H9 (cell line): ENCODE results near the gene AS3MT. TPM values are rescaled to one million over a fixed set of nuclear protein-coding genes. Genes with fewer than 3 reads are reported as not detected.

Source experiments
- DNase-seq: peaks from one replicate; pipeline ENCODE4 v3.0.0-alpha.2; 2017
- H2AFZ ChIP-seq: one replicate; pipeline ENCODE4 v1.6.1; 2013; ENCODE audit warnings: mild to moderate bottlenecking, low read length, control low read depth, moderate library complexity
- H2AK5ac ChIP-seq: 2 replicates; pipeline ENCODE4 v1.6.1; 2013; ENCODE audit warnings: low read length, control low read depth, mixed read lengths; ENCODE audit not compliant: insufficient read length
- H2BK120ac ChIP-seq: one replicate; pipeline ENCODE4 v1.6.1; 2013; ENCODE audit warnings: low read depth, mild to moderate bottlenecking, low read length, control low read depth, inconsistent platforms; ENCODE audit not compliant: poor library complexity, severe bottlenecking
- H2BK12ac ChIP-seq: 2 replicates; pipeline ENCODE4 v1.6.1; 2013; ENCODE audit warnings: low read length, control low read depth, mixed read lengths, low read depth; ENCODE audit not compliant: insufficient read length
- H2BK15ac ChIP-seq: 2 replicates; pipeline ENCODE4 v1.6.1; 2013; ENCODE audit warnings: low read depth, low read length, control low read depth
- H2BK20ac ChIP-seq: one replicate; pipeline ENCODE4 v1.6.1; 2013; ENCODE audit warnings: low read depth, mild to moderate bottlenecking, low read length, control low read depth, inconsistent platforms; ENCODE audit not compliant: poor library complexity, severe bottlenecking
- H2BK5ac ChIP-seq: 2 replicates; pipeline ENCODE4 v1.6.1; 2013; ENCODE audit warnings: low read length, control low read depth, mixed read lengths; ENCODE audit not compliant: insufficient read length
- H3K14ac ChIP-seq: 2 replicates; pipeline ENCODE4 v1.6.1; 2013; ENCODE audit warnings: low read length, control low read depth; ENCODE audit not compliant: insufficient read depth
- H3K18ac ChIP-seq: 2 replicates; pipeline ENCODE4 v1.6.1; 2013; ENCODE audit warnings: low read depth, mild to moderate bottlenecking, mixed read lengths, low read length, control low read depth; ENCODE audit not compliant: insufficient read length
- H3K23ac ChIP-seq: 2 replicates; pipeline ENCODE4 v1.6.1; 2013; ENCODE audit warnings: low read length, control low read depth, mixed read lengths, low read depth; ENCODE audit not compliant: insufficient read length
- H3K23me2 ChIP-seq: 2 replicates; pipeline ENCODE4 v1.6.1; 2013; ENCODE audit warnings: low read depth, mild to moderate bottlenecking, mixed read lengths, low read length, control low read depth; ENCODE audit not compliant: insufficient read length, poor library complexity, severe bottlenecking
- H3K27ac ChIP-seq: 2 replicates; pipeline ENCODE4 v1.5.1; 2013; ENCODE audit warnings: low read length, control low read depth, mixed read lengths, low read depth; ENCODE audit not compliant: insufficient read length
- H3K27me3 ChIP-seq: 2 replicates; pipeline ENCODE4 v1.6.1; 2013; ENCODE audit warnings: low read length, control low read depth, inconsistent platforms; ENCODE audit not compliant: insufficient read depth
- H3K4ac ChIP-seq: 2 replicates; pipeline ENCODE4 v1.6.1; 2013; ENCODE audit warnings: low read depth, mild to moderate bottlenecking, control low read depth, inconsistent platforms, low read length, moderate library complexity
- H3K4me1 ChIP-seq: 2 replicates; pipeline ENCODE4 v1.6.1; 2013; ENCODE audit warnings: low read length, control low read depth, inconsistent platforms; ENCODE audit not compliant: insufficient read depth
- H3K4me2 ChIP-seq: 2 replicates; pipeline ENCODE4 v1.6.1; 2013; ENCODE audit warnings: low read length, control low read depth, mixed read lengths; ENCODE audit not compliant: insufficient read length, insufficient read depth
- H3K56ac ChIP-seq: 2 replicates; pipeline ENCODE4 v1.6.1; 2013; ENCODE audit warnings: low read depth, mild to moderate bottlenecking, mixed read lengths, low read length, control low read depth; ENCODE audit not compliant: insufficient read length
- H3K79me1 ChIP-seq: 2 replicates; pipeline ENCODE4 v1.6.1; 2013; ENCODE audit warnings: low read depth, mild to moderate bottlenecking, moderate library complexity, low read length, control low read depth, inconsistent platforms; ENCODE audit not compliant: insufficient read depth, poor library complexity, severe bottlenecking
- H3K79me2 ChIP-seq: 2 replicates; pipeline ENCODE4 v1.6.1; 2013; ENCODE audit warnings: low read length, control low read depth, inconsistent platforms; ENCODE audit not compliant: insufficient read depth
- H3K9ac ChIP-seq: 2 replicates; pipeline ENCODE4 v1.6.1; 2013; ENCODE audit warnings: low read length, control low read depth, mixed read lengths; ENCODE audit not compliant: insufficient read length; ENCODE audit errors: extremely low read depth
- H3K9me3 ChIP-seq: one replicate; pipeline ENCODE4 v1.6.1; 2013; ENCODE audit warnings: low read depth, low read length, inconsistent platforms; ENCODE audit not compliant: control insufficient read depth
- H3T11ph ChIP-seq: one replicate; pipeline ENCODE4 v1.6.1; 2013; ENCODE audit warnings: mild to moderate bottlenecking, low read length, control low read depth, inconsistent platforms
- H4K20me1 ChIP-seq: one replicate; pipeline ENCODE4 v1.6.1; 2013; ENCODE audit not compliant: control insufficient read depth, insufficient read length, insufficient read depth
- H4K5ac ChIP-seq: 2 replicates; pipeline ENCODE4 v1.6.1; 2013; ENCODE audit warnings: low read depth, mild to moderate bottlenecking, mixed read lengths, low read length, control low read depth; ENCODE audit not compliant: insufficient read length
- H4K8ac ChIP-seq: replicated peaks from 2 replicates; pipeline ENCODE4 v1.6.1; 2013; ENCODE audit warnings: low read length, control low read depth, mixed read lengths, low read depth; ENCODE audit not compliant: insufficient read length
- H4K91ac ChIP-seq: 2 replicates; pipeline ENCODE4 v1.6.1; 2013; ENCODE audit warnings: low read depth, mild to moderate bottlenecking, moderate library complexity, mixed read lengths, low read length, control low read depth; ENCODE audit not compliant: insufficient read length
- H3K27ac Mint-ChIP-seq, 3 experiments: 2 replicates in 2 of 3; 3 replicates in 1 of 3; pipeline ENCODE4 v1.8.0; 2020 to 2021; ENCODE audit warnings: mixed read lengths in 3 of 3, mild to moderate bottlenecking in 1 of 3, moderate library complexity in 1 of 3
- H3K27me3 Mint-ChIP-seq: 2 replicates; pipeline ENCODE4 v1.8.0; 2021; ENCODE audit warnings: low read depth, mild to moderate bottlenecking, moderate library complexity, mixed read lengths
- H3K36me3 Mint-ChIP-seq, 3 experiments: 2 replicates in 2 of 3; 3 replicates in 1 of 3; pipeline ENCODE4 v1.8.0; 2020 to 2021; ENCODE audit warnings: low read depth in 3 of 3, mixed read lengths in 3 of 3; ENCODE audit not compliant: insufficient read depth in 1 of 3
- H3K4me1 Mint-ChIP-seq, 2 experiments: 2 replicates each; pipeline ENCODE4 v1.8.0; 2020; ENCODE audit warnings: mixed read lengths in 2 of 2
- H3K4me3 Mint-ChIP-seq, 2 experiments: 2 replicates in 1 of 2; 3 replicates in 1 of 2; pipeline ENCODE4 v1.8.0; 2020 to 2021; ENCODE audit warnings: mild to moderate bottlenecking in 2 of 2, mixed read lengths in 2 of 2, moderate library complexity in 1 of 2
- H3K9me3 Mint-ChIP-seq, 2 experiments: 2 replicates in 1 of 2; 3 replicates in 1 of 2; pipeline ENCODE4 v1.8.0; 2020; ENCODE audit warnings: mild to moderate bottlenecking in 2 of 2, mixed read lengths in 2 of 2, moderate library complexity in 1 of 2
- CTCF ChIP-seq: fragments of 200-600 bp; sonication (generic); conservative IDR thresholded peaks from 3 replicates; pipeline ENCODE4 v1.8.0; 2021; ENCODE audit warnings: antibody characterized with exemption, mild to moderate bottlenecking
- WGBS: extraction: QIAGEN DNeasy Blood & Tissue Kit; methylation state at CpG from one replicate; pipeline ENCODE4 v1.1.7; 2013; ENCODE audit warnings: missing lambda C conversion rate, low lambda C conversion rate, mixed read lengths; ENCODE audit not compliant: insufficient read length; ENCODE audit errors: extremely low coverage; 5-methylcytosine and 5-hydroxymethylcytosine counted together
- total RNA-seq: library from RNA; stranded (reverse); gene quantifications from 2 replicates; pipeline ENCODE4 v1.2.1, GENCODE V29; 2021

AS3MT gene
- total RNA-seq, 1 experiment from 2014 or later, result 16.4 TPM

DNA sequence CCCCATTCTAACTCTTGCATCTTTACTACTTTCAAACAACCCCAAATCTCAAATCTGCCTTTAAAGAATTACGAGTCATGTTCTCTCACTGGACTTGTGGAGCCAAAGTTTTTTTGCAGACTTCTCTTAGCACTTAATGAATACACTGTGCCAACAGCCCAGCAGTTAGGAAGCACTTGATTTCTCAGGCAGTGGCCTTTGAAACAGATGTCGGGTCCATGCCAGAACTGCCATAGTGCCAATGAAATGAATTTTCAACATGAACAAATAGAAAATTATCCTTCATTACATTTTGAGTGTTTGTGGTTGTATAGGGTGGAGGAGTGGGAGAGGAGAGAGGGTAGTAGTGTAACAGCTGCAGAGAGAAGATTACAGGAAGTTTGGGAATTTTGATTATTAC lies 9.4 kb upstream of the AS3MT start:
- H3K4me3 Mint-ChIP-seq, result no peak overlapping the region

More for the DNA sequence above, 9.4 kb upstream of the AS3MT start:
- Histone ChIP-seq H3K27me3 (no peaks in the 10 kb centered on the region), H2BK120ac (no peak overlapping the region), H4K5ac (no peak overlapping the region), H4K8ac (no peak overlapping the region), H3K18ac (no peak overlapping the region), H3K56ac (no peak overlapping the region), H3K23ac (no peak overlapping the region), H3K79me1 (no peaks in the 10 kb centered on the region), H3K23me2 (no peaks in the 10 kb centered on the region), H3K14ac (no peak overlapping the region), H3T11ph (no peak overlapping the region), H3K4ac (no peak overlapping the region), H2BK12ac (no peak overlapping the region), H2BK5ac (no peak overlapping the region), H3K9me3 (no peaks in the 10 kb centered on the region), H3K27ac (no peak overlapping the region), H2BK20ac (no peak overlapping the region), H2AK5ac (no peak overlapping the region), H3K4me2 (no peak overlapping the region), H3K9ac (no peak overlapping the region), H2AFZ (no peak overlapping the region), H3K4me1 (no peaks in the 10 kb centered on the region), H3K79me2 (no peaks in the 10 kb centered on the region), H2BK15ac (no peak overlapping the region), H4K20me1 (no peaks in the 10 kb centered on the region), H4K91ac (no peak overlapping the region)
- WGBS, result no CpG with 5 or more reads among the region's 2 CpGs
- H3K27me3 Mint-ChIP-seq, result no peaks in the 10 kb centered on the region
- no peaks in the 10 kb centered on the region for H3K9me3 Mint-ChIP-seq
- H3K27ac Mint-ChIP-seq, result no peak overlapping the region
- peaks cover 0 to 6% (median 0%) of the 10 kb centered on the region in 3 experiments; a peak in 2 of 7 replicates for H3K36me3 Mint-ChIP-seq
- no peak for TF ChIP-seq CTCF
- H3K4me1 Mint-ChIP-seq, result peaks cover 19% of the 10 kb centered on the region in 2 experiments
- peak; percentile 5 for DNase-seq
